ENCODE results near the gene COL23A1. TPM values are rescaled to one million over a fixed set of nuclear protein-coding genes. Genes with fewer than 3 reads are reported as not detected.

Gene COL23A1
- total and polyA plus RNA-seq, 2 of the 13 experiments (the other 11 are each of a cell fraction or from before 2014, with no cell fraction given): not detected

DNA sequence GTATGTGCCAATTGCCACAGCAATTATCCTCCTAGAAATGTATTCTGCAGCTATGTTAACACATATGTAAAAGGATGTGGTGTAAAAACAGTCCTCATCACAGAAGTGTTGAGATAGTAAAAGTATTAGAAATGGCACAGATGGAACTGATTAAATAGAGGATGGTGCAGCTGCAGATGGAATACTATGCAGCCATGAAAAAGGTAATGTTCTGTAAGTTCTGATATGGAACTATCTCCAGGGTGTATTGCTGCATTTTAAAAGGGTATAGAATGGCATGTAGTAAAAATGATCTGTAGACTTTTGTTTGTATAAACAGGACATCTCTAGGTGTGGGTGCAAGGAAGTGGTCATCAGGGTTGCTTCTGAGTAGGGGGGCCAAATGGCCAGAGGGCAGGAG is 294.6 kb downstream of the COL23A1 start (continued):
- TF ChIP-seq, protein P1, sequence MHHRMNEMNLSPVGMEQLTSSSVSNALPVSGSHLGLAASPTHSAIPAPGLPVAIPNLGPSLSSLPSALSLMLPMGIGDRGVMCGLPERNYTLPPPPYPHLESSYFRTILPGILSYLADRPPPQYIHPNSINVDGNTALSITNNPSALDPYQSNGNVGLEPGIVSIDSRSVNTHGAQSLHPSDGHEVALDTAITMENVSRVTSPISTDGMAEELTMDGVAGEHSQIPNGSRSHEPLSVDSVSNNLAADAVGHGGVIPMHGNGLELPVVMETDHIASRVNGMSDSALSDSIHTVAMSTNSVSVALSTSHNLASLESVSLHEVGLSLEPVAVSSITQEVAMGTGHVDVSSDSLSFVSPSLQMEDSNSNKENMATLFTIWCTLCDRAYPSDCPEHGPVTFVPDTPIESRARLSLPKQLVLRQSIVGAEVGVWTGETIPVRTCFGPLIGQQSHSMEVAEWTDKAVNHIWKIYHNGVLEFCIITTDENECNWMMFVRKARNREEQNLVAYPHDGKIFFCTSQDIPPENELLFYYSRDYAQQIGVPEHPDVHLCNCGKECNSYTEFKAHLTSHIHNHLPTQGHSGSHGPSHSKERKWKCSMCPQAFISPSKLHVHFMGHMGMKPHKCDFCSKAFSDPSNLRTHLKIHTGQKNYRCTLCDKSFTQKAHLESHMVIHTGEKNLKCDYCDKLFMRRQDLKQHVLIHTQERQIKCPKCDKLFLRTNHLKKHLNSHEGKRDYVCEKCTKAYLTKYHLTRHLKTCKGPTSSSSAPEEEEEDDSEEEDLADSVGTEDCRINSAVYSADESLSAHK (CRISPR knock-in tag; IDR thresholded peaks at IDR 0.05; ENCODE audit: borderline replicate concordance): no peak
- TF ChIP-seq, protein P2, sequence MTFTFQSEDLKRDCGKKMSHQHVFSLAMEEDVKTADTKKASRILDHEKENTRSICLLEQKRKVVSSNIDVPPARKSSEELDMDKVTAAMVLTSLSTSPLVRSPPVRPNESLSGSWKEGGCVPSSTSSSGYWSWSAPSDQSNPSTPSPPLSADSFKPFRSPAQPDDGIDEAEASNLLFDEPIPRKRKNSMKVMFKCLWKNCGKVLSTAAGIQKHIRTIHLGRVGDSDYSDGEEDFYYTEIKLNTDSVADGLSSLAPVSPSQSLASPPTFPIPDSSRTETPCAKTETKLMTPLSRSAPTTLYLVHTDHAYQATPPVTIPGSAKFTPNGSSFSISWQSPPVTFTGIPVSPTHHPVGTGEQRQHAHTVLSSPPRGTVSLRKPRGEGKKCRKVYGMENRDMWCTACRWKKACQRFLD (CRISPR knock-in tag; IDR thresholded peaks at IDR 0.05; ENCODE audit: borderline replicate concordance): no peak
- TF ChIP-seq KDM5A (IDR thresholded peaks at IDR 0.05; ENCODE audit: borderline replicate concordance, low read length): no peak
- TF ChIP-seq MIER3 (CRISPR knock-in tag; IDR thresholded peaks at IDR 0.05; ENCODE audit: borderline replicate concordance): no peak
- TF ChIP-seq, protein P3, sequence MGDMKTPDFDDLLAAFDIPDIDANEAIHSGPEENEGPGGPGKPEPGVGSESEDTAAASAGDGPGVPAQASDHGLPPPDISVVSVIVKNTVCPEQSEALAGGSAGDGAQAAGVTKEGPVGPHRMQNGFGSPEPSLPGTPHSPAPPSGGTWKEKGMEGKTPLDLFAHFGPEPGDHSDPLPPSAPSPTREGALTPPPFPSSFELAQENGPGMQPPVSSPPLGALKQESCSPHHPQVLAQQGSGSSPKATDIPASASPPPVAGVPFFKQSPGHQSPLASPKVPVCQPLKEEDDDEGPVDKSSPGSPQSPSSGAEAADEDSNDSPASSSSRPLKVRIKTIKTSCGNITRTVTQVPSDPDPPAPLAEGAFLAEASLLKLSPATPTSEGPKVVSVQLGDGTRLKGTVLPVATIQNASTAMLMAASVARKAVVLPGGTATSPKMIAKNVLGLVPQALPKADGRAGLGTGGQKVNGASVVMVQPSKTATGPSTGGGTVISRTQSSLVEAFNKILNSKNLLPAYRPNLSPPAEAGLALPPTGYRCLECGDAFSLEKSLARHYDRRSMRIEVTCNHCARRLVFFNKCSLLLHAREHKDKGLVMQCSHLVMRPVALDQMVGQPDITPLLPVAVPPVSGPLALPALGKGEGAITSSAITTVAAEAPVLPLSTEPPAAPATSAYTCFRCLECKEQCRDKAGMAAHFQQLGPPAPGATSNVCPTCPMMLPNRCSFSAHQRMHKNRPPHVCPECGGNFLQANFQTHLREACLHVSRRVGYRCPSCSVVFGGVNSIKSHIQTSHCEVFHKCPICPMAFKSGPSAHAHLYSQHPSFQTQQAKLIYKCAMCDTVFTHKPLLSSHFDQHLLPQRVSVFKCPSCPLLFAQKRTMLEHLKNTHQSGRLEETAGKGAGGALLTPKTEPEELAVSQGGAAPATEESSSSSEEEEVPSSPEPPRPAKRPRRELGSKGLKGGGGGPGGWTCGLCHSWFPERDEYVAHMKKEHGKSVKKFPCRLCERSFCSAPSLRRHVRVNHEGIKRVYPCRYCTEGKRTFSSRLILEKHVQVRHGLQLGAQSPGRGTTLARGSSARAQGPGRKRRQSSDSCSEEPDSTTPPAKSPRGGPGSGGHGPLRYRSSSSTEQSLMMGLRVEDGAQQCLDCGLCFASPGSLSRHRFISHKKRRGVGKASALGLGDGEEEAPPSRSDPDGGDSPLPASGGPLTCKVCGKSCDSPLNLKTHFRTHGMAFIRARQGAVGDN (CRISPR knock-in tag; IDR thresholded peaks at IDR 0.05): no peak
- no peak for TF ChIP-seq XBP1 (CRISPR knock-in tag; IDR thresholded peaks at IDR 0.05)
- no peak for TF ChIP-seq ZSCAN9 (CRISPR knock-in tag; IDR thresholded peaks at IDR 0.05; ENCODE audit: borderline replicate concordance)
- no peak for TF ChIP-seq ZNF251 (CRISPR knock-in tag; IDR thresholded peaks at IDR 0.05)
- TF ChIP-seq ZNF775 (CRISPR knock-in tag; IDR thresholded peaks at IDR 0.05; ENCODE audit: borderline replicate concordance): no peak
- TF ChIP-seq PLRG1 (conservative IDR thresholded peaks at IDR 0.05): no peak
- TF ChIP-seq SNAI1 (CRISPR knock-in tag; IDR thresholded peaks at IDR 0.05; ENCODE audit: borderline replicate concordance): no peak
- TF ChIP-seq ATF1 (CRISPR knock-in tag; IDR thresholded peaks at IDR 0.05): no peak
- TF ChIP-seq ZNF550 (CRISPR knock-in tag; IDR thresholded peaks at IDR 0.05; ENCODE audit: borderline replicate concordance): no peak
